ENCODE results near the gene KCNF1.

The KCNF1 gene

GRCh38 chr2:10880586-10881321, 31.0 kb upstream of the KCNF1 start:
- no peak for DNase-seq

GRCh38 chr2:10882568-10882967, 29.2 kb upstream of the KCNF1 start:
- DNase-seq = no peak

GRCh38 chr2:10883066-10883465, 28.7 kb upstream of the KCNF1 start:
- no peak for DNase-seq

- DNase-seq = peak in 1 of 3 experiments; percentile 33
Measured at GRCh38 chr2:10883801-10884478, 27.8 kb upstream of the KCNF1 start.

GRCh38 chr2:10884574-10884975, 27.2 kb upstream of the KCNF1 start:
- peak in 2 of 3 experiments; percentile 60 to 73 for DNase-seq

GRCh38 chr2:10885094-10885860, 26.5 kb upstream of the KCNF1 start:
- DNase-seq = no peak

- peak in 2 of 3 experiments; percentile 61 to 79 for DNase-seq
Measured at GRCh38 chr2:10887476-10887875, 24.3 kb upstream of the KCNF1 start.

GRCh38 chr2:10889651-10890215, 22.0 kb upstream of the KCNF1 start:
- DNase-seq = peak in 2 of 3 experiments; percentile 74 to 85

- no peak for DNase-seq
Measured at GRCh38 chr2:10890706-10891270, 20.9 kb upstream of the KCNF1 start.

- DNase-seq = no peak
Measured at GRCh38 chr2:10891390-10891789, 20.3 kb upstream of the KCNF1 start.

GRCh38 chr2:10891848-10892247, 19.9 kb upstream of the KCNF1 start:
- no peak for DNase-seq

GRCh38 chr2:10892316-10892715, 19.4 kb upstream of the KCNF1 start:
- DNase-seq = no peak

- DNase-seq = no peak
Measured at GRCh38 chr2:10892796-10893350, 18.9 kb upstream of the KCNF1 start.

GRCh38 chr2:10894264-10894935, 17.3 kb upstream of the KCNF1 start:
- DNase-seq = no peak

- DNase-seq = no peak
Measured at GRCh38 chr2:10895231-10895630, 16.5 kb upstream of the KCNF1 start.

GRCh38 chr2:10897956-10898355, 13.8 kb upstream of the KCNF1 start:
- no peak for DNase-seq

- peak in 1 of 3 experiments; percentile 29 for DNase-seq
Measured at GRCh38 chr2:10900216-10901109, 11.3 kb upstream of the KCNF1 start.

- DNase-seq = peak; percentile 25 to 71 (median 62)
Measured at GRCh38 chr2:10901160-10901939, 10.4 kb upstream of the KCNF1 start.

- peak in 2 of 3 experiments; percentile 36 to 45 for DNase-seq
Measured at GRCh38 chr2:10903861-10904210, 7.9 kb upstream of the KCNF1 start.

- DNase-seq = no peak
Measured at GRCh38 chr2:10904455-10904854, 7.3 kb upstream of the KCNF1 start.

Data from NCI-H1417 (cell line).